GM12878 (cell line): ENCODE data around the gene MTFR1L. TPM values are rescaled to one million over a fixed set of nuclear protein-coding genes. Genes with fewer than 3 reads are reported as not detected.

Experiments used
- BACH1 ChIP-seq: fragments of 450-650 bp; IDR thresholded peaks from 2 replicates; pipeline ENCODE4 v1.6.1; 2017; ENCODE audit warnings: mild to moderate bottlenecking, borderline replicate concordance
- CBFB ChIP-seq: IDR thresholded peaks from 2 replicates; pipeline ENCODE4 v1.6.1; 2016; ENCODE audit warnings: antibody characterized with exemption, low read depth
- GABPA ChIP-seq: IDR thresholded peaks from 2 replicates; pipeline ENCODE4 v1.6.1; 2014; ENCODE audit warnings: antibody characterized with exemption, low read depth, mild to moderate bottlenecking, inconsistent platforms
- JUND ChIP-seq: IDR thresholded peaks from 2 replicates; pipeline ENCODE4 v1.6.1; 2012; ENCODE audit warnings: low read depth, mild to moderate bottlenecking, low read length, improper control_type of control experiment, moderate library complexity
- MEF2B ChIP-seq: fragments of 450-650 bp; IDR thresholded peaks from 2 replicates; pipeline ENCODE4 v1.6.1; 2018; ENCODE audit warnings: mild to moderate bottlenecking, moderate library complexity; ENCODE audit not compliant: partially characterized antibody, poor library complexity, severe bottlenecking
- NR2F1 ChIP-seq: fragments of 450-650 bp; conservative IDR thresholded peaks from 2 replicates; pipeline ENCODE4 v1.6.1; 2017; ENCODE audit warnings: mild to moderate bottlenecking
- NRF1 ChIP-seq: conservative IDR thresholded peaks from 2 replicates; pipeline ENCODE4 v1.6.1; 2011; ENCODE audit warnings: mild to moderate bottlenecking, low read depth, low read length, improper control_type of control experiment
- POLR2AphosphoS2 ChIP-seq: IDR thresholded peaks from 2 replicates; pipeline ENCODE4 v1.6.1; 2011; ENCODE audit warnings: low read depth, mild to moderate bottlenecking, low read length, improper control_type of control experiment, moderate library complexity
- POLR2AphosphoS5 ChIP-seq: IDR thresholded peaks from 2 replicates; pipeline ENCODE4 v1.6.1; 2011; ENCODE audit warnings: mild to moderate bottlenecking, low read length, inconsistent platforms
- RFX5 ChIP-seq: IDR thresholded peaks from 2 replicates; pipeline ENCODE4 v1.6.1; 2011; ENCODE audit warnings: low read depth, low read length, improper control_type of control experiment
- SMAD5 ChIP-seq: IDR thresholded peaks from 2 replicates; pipeline ENCODE4 v1.6.1; 2016; ENCODE audit warnings: antibody characterized with exemption, low read depth
- STAT3 ChIP-seq: IDR thresholded peaks from 2 replicates; pipeline ENCODE4 v1.6.1; 2011; ENCODE audit warnings: low read depth, low read length, improper control_type of control experiment
- TBL1XR1 ChIP-seq: IDR thresholded peaks from 2 replicates; pipeline ENCODE4 v1.6.1; 2012; ENCODE audit warnings: low read depth, low read length, improper control_type of control experiment
- ZNF274 ChIP-seq: IDR thresholded peaks from one replicate; pipeline ENCODE4 v1.8.0; 2011; ENCODE audit not compliant: insufficient read length, insufficient read depth
- polyA plus RNA-seq, 11 experiments: library from polyadenylated mRNA; depleted of rRNA in 4 of 11; unstranded in 6 of 11; stranded (reverse) in 5 of 11; fragments of >200 nt; fragmentation: Nextera tagmentation in 4 of 11; fragmentation: Illumina TruSeq in 1 of 11; extraction: Ambion mirVana in 4 of 11; extraction: Trizol in 1 of 11; gene quantifications; 1 replicate in 1 of 11; 2 replicates in 10 of 11; pipeline versions ENCODE4 v1.2.1 to v1.2.3, GENCODE V29; 2011 to 2016; ENCODE audit warnings: inconsistent platforms in 2 of 11, missing spikeins in 2 of 11, low read depth in 1 of 11
- total RNA-seq, 4 experiments: library from RNA; depleted of rRNA in 3 of 4; stranded (reverse); fragments of >200 nt in 3 of 4; fragmentation: Illumina TruSeq in 1 of 4; extraction: Trizol in 1 of 4; gene quantifications; 2 replicates each; pipeline versions ENCODE4 v1.2.1 to v1.2.3, GENCODE V29; 2013 to 2021
- TF ChIP-seq, protein P1 (sequence below): fragments of 450-650 bp; IDR thresholded peaks from 2 replicates; pipeline ENCODE4 v1.6.1; 2017; ENCODE audit warnings: mild to moderate bottlenecking, moderate library complexity
- TF ChIP-seq, protein P2 (sequence below): fragments of 450-650 bp; IDR thresholded peaks from 2 replicates; pipeline ENCODE4 v1.6.1; 2014; ENCODE audit warnings: mild to moderate bottlenecking
- TF ChIP-seq, protein P3 (sequence below): fragments of 450-650 bp; IDR thresholded peaks from 2 replicates; pipeline ENCODE4 v1.6.1; 2016; ENCODE audit warnings: mild to moderate bottlenecking
- TF ChIP-seq, protein P4 (sequence below): IDR thresholded peaks from 2 replicates; pipeline ENCODE4 v1.6.1; 2011; ENCODE audit warnings: low read depth, low read length, improper control_type of control experiment, borderline replicate concordance
- TF ChIP-seq, protein P5 (sequence below): fragments of 450-650 bp; IDR thresholded peaks from 2 replicates; pipeline ENCODE4 v1.6.1; 2017; ENCODE audit warnings: antibody characterized with exemption, mild to moderate bottlenecking, moderate library complexity

The MTFR1L gene
- total and polyA plus RNA-seq, 10 of the 15 experiments (the other 5 are each of a cell fraction or from before 2014, with no cell fraction given) = 16.9 to 44.2 (median 30.3) TPM

DNA sequence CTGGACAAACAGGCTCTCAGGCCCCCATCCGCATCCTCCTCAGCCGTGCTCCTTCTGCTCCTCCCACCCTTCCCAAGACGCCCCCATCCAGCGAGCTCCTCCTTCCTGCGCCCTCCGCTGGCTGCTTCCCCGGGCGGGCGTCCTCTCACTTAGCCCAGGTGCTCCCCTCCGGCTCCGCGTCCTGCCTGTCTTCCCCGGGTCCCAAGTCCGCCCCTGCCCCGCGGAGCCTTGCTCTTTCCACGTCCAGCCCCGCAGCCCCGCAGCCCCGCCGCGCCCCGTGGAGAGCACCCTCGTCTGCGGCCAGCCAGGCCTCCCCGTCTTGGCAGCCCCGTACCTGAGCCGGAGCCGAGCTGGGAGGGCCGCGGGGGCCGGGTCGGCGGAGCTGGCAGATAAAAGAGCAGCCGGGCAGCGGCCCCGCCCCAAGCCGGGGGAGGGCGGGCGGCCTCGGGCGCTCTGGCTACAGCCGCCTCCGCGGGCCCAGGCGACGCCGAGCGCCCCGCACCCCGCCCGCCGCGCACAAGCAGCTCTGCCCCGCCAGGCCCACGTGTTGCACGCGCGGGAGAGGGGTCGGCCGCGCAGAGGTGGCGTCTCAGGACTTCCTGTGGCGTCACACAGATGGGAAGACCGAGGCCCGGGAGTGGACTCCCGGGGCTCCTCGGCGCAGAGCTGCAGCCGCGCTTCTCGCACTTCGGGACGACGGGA is 55.6 kb downstream of the MTFR1L start, which contains the start of gene PAQR7 (continued):
- TF ChIP-seq, protein P1, sequence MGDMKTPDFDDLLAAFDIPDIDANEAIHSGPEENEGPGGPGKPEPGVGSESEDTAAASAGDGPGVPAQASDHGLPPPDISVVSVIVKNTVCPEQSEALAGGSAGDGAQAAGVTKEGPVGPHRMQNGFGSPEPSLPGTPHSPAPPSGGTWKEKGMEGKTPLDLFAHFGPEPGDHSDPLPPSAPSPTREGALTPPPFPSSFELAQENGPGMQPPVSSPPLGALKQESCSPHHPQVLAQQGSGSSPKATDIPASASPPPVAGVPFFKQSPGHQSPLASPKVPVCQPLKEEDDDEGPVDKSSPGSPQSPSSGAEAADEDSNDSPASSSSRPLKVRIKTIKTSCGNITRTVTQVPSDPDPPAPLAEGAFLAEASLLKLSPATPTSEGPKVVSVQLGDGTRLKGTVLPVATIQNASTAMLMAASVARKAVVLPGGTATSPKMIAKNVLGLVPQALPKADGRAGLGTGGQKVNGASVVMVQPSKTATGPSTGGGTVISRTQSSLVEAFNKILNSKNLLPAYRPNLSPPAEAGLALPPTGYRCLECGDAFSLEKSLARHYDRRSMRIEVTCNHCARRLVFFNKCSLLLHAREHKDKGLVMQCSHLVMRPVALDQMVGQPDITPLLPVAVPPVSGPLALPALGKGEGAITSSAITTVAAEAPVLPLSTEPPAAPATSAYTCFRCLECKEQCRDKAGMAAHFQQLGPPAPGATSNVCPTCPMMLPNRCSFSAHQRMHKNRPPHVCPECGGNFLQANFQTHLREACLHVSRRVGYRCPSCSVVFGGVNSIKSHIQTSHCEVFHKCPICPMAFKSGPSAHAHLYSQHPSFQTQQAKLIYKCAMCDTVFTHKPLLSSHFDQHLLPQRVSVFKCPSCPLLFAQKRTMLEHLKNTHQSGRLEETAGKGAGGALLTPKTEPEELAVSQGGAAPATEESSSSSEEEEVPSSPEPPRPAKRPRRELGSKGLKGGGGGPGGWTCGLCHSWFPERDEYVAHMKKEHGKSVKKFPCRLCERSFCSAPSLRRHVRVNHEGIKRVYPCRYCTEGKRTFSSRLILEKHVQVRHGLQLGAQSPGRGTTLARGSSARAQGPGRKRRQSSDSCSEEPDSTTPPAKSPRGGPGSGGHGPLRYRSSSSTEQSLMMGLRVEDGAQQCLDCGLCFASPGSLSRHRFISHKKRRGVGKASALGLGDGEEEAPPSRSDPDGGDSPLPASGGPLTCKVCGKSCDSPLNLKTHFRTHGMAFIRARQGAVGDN = peak; percentile 98
- TF ChIP-seq TBL1XR1 (no peak), GABPA (no peak), POLR2AphosphoS5 (no peak), RFX5 (no peak), ZNF274 (no peak), NR2F1 (peak; percentile 59), STAT3 (no peak), SMAD5 (no peak), BACH1 (no peak; the same call in 1 of the 2 replicates), JUND (no peak), MEF2B (no peak), NRF1 (no peak), CBFB (no peak), POLR2AphosphoS2 (no peak)
- TF ChIP-seq, protein P2, sequence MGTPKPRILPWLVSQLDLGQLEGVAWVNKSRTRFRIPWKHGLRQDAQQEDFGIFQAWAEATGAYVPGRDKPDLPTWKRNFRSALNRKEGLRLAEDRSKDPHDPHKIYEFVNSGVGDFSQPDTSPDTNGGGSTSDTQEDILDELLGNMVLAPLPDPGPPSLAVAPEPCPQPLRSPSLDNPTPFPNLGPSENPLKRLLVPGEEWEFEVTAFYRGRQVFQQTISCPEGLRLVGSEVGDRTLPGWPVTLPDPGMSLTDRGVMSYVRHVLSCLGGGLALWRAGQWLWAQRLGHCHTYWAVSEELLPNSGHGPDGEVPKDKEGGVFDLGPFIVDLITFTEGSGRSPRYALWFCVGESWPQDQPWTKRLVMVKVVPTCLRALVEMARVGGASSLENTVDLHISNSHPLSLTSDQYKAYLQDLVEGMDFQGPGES = no peak
- TF ChIP-seq, protein P3, sequence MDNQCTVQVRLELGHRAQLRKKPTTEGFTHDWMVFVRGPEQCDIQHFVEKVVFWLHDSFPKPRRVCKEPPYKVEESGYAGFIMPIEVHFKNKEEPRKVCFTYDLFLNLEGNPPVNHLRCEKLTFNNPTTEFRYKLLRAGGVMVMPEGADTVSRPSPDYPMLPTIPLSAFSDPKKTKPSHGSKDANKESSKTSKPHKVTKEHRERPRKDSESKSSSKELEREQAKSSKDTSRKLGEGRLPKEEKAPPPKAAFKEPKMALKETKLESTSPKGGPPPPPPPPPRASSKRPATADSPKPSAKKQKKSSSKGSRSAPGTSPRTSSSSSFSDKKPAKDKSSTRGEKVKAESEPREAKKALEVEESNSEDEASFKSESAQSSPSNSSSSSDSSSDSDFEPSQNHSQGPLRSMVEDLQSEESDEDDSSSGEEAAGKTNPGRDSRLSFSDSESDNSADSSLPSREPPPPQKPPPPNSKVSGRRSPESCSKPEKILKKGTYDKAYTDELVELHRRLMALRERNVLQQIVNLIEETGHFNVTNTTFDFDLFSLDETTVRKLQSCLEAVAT = no peak
- TF ChIP-seq, protein P4, sequence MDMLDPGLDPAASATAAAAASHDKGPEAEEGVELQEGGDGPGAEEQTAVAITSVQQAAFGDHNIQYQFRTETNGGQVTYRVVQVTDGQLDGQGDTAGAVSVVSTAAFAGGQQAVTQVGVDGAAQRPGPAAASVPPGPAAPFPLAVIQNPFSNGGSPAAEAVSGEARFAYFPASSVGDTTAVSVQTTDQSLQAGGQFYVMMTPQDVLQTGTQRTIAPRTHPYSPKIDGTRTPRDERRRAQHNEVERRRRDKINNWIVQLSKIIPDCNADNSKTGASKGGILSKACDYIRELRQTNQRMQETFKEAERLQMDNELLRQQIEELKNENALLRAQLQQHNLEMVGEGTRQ = peak; percentile 13
- TF ChIP-seq, protein P5, sequence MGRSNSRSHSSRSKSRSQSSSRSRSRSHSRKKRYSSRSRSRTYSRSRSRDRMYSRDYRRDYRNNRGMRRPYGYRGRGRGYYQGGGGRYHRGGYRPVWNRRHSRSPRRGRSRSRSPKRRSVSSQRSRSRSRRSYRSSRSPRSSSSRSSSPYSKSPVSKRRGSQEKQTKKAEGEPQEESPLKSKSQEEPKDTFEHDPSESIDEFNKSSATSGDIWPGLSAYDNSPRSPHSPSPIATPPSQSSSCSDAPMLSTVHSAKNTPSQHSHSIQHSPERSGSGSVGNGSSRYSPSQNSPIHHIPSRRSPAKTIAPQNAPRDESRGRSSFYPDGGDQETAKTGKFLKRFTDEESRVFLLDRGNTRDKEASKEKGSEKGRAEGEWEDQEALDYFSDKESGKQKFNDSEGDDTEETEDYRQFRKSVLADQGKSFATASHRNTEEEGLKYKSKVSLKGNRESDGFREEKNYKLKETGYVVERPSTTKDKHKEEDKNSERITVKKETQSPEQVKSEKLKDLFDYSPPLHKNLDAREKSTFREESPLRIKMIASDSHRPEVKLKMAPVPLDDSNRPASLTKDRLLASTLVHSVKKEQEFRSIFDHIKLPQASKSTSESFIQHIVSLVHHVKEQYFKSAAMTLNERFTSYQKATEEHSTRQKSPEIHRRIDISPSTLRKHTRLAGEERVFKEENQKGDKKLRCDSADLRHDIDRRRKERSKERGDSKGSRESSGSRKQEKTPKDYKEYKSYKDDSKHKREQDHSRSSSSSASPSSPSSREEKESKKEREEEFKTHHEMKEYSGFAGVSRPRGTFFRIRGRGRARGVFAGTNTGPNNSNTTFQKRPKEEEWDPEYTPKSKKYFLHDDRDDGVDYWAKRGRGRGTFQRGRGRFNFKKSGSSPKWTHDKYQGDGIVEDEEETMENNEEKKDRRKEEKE = no peak
